GM04503 (cell line): ENCODE results near the gene DYNC2I2.

Experiments
- DNase-seq: peaks from one replicate; pipeline ENCODE4 v3.0.0-alpha.2; 2012; ENCODE audit warnings: low read depth

DYNC2I2 gene

DNA sequence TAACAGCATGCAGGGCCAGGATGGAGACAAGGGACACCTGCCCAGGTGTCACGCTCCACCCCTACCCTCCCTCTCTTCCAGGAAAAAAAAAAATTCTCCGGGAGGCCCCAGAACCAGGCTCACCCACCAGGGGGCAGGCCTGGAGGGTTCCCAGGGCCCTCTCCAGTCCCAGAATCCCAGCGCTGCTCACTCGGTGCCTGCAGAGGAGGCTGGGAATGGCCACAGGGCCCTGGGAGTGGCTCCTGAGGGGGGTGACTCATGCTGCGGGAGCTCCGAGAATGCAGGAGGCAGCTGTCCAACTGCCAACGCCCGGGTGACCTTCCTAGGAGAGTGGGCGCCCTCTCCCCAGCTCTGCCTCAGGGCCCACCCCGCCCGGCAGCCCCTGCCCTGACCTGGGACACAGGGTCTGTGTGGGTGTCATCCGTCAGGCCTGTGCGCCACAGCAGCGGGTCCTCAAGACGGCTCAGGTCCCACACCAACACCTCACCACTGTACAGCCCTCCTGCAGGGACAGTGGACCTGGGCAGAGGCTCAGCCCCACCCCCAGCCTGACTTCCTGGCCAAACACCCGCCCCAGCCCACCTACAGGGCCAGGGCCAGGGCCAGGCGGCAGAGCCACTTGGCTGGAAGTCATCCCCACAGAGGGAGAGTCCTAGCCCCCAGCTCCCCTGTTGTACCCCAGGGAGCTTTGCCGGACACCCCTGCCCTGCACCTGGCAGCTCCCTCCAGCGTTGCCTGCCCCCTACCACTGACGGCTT, 21.2 kb downstream of the DYNC2I2 start:
- DNase-seq: peak; percentile 78

DNA sequence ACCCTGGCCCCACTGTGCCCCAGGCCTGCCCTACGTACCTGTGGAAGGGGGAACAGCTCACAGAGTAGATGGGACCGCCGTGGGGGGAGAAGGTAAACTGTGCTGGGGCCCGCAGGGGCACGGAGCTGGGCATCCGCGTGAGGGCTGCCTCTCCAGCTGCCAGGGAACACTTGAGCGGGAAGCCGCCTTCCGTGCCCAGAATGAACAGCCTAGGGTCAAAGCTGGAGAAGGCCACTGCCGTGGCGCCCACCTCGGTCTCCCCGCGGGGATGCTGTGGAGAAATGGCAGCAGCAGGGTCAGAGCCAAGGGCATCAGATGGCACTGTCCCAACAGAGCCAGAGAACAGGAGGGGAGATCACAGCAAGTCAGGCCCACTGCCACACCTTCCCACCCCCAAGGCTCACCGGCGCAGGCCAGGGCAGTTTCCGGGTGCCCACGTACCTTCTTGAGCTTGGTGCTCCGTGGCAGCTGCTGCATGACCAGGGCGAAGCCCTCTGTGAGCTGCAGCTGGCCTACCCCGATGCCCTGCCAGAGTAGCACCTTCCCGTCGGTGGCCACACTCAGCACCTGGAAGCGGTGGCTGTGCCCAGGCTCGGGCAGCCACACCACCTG, 21.9 kb downstream of the DYNC2I2 start:
- no peak for DNase-seq

DNA sequence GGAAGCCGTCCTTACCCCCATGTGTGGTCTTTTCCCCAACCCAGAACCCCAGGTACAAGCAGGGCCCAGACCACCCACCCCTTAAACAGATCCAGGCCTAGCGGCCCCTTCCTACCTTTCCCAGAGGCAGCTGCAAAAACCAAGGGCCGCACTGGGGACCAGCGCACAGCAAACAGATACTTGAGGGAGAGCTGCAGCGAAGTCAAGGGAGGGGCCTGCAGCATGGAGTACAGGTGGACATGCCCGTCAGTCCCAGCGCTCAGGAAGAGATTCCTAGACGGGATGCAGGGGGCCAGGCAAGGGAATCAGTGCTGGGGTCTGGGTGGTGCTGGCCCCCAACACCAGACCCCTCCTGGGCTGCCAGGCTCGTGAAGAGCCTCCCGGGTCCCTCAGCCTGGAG, 22.5 kb downstream of the DYNC2I2 start:
- no peak for DNase-seq

DNA sequence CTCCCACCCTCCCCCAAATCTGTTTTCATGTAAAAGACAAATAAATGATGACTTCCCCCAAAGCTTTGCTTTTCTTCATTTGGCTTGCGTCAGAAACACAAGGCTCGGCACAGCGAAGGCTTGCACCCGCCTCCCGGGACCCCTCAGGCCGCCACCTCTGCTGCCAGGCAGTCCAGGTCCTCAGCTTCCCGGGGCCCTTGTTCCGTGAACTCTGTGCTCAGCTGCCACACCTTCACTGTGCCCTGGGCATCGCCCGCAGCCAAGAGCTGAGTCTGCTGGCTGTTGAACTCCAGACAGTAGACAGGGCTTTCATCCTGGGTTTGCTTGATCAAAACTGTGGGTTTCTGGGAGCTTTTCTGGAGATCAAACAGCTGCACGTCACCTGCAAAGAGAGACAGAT, 23.0 kb downstream of the DYNC2I2 start:
- no peak for DNase-seq

DNA sequence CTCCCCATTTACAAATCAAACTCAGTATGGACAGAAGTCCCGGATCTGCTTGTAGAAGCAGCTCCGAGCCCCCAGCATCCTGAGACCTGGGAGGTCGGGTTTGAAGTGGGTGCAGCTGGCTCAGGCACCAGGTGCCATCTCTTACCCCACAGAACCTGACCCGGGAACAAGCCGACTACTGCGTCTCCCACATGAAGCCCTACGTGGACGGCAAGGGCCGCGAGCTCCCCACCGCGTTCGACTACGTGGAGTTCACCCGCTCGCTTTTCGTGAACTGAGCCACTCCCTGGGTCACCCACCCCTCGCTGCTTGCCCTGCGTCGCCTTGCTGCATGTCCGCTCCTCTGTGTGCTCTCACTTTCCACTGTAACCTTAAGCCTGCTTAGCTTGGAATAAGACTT, 23.6 kb downstream of the DYNC2I2 start:
- DNase-seq: no peak

DNA sequence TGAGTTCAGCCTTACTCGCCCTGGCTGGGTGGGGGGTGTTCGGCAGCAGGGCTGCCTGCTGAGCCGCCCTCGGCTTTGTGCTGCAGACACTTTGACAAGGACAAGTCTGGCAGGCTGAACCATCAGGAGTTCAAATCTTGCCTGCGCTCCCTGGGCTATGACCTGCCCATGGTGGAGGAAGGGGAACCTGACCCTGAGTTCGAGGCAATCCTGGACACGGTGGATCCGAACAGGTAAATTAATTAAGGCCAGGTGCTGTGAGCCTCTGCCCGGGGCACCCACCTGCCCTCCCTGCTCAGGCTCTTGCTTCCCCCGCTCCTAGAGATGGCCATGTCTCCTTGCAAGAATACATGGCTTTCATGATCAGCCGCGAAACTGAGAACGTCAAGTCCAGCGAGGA, 24.2 kb downstream of the DYNC2I2 start:
- no peak for DNase-seq

DNA sequence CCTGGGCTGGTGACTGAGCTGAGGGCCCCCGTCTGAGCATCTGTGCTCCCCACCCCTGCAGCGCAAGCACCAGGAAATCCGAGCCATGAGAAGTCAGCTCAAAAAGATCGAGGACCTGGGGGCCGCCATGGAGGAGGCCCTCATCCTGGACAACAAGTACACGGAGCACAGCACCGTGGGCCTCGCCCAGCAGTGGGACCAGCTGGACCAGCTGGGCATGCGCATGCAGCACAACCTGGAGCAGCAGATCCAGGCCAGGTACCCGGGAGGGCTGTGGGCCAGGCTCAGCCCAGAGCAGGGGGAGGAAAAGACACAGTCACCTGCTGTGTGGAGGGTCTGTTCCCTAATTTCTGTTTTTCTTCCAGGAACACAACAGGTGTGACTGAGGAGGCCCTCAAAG, 24.6 kb downstream of the DYNC2I2 start:
- no peak for DNase-seq

DNA sequence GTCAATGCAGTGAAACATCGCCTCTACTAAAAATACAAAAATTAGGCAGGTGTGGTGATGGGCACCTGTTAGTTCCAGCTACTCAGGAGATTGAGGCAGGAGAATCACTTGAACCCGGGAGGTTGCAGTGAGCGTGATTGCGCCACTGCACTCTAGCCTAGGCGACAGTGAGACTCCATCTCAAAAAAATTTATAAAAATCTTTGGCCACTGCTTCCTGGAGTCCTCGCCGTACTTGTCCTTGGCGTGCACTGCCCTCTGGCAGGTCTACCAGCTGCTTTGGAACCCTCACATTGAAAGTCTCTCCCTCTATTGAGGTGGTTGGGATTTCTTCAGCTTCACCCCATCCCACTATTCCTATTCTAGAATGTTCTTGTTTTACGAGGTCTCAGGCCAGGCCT, 25.0 kb downstream of the DYNC2I2 start:
- DNase-seq: no peak

DNA sequence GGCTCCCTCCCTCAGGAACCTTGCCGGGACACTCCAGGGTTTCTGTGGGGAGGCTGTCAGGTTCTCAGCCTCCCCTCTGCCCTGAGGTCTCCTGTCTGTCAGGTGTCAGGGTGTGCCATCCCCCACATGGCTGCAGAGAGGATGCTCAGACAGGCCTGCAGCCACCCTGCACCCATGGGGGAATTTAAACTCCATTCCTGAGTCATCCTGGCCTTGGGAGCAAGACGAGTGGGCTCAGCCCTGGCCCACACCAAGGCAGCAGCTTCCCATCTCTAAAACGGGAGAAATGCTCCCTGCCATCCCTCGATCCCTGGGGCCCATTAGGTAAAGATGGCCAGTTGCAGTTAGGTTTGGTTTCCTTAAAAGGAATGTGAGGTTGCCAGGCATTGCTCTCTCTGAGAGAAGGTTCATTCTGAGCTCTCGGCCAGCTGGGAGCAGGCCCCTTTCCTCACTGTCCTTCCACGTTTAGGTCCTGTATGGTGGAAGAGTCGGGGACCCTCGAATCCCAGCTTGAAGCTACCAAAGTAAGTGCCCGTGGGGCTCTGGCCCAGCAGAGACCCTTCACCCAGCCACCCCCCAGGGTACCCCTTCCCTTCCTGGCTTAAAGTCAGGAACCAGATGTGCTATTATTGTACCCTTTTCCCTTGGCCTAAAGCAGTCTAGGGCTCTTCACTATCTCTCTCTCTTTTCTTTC, 26.6 kb downstream of the DYNC2I2 start:
- DNase-seq: no peak

DNA sequence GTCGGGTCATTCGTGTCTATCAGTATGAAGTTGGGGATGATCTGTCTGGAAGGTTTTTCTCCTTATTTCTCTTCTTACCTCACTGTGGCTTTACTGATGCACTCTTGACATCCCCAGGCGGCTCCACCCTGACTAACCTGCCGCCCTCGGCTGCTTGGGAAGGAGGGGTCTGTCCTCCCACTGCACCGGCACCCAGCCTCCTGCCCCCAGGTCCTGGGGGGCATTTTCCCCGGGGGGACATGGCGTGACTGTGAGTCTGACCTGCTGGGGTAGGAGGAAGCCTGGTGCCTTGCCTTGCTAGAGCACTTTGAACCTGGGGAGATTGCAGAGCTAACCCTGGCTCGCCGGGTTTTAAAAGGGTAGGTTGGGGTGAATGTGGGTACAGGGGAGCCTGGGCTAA, 27.5 kb downstream of the DYNC2I2 start:
- no peak for DNase-seq

DNA sequence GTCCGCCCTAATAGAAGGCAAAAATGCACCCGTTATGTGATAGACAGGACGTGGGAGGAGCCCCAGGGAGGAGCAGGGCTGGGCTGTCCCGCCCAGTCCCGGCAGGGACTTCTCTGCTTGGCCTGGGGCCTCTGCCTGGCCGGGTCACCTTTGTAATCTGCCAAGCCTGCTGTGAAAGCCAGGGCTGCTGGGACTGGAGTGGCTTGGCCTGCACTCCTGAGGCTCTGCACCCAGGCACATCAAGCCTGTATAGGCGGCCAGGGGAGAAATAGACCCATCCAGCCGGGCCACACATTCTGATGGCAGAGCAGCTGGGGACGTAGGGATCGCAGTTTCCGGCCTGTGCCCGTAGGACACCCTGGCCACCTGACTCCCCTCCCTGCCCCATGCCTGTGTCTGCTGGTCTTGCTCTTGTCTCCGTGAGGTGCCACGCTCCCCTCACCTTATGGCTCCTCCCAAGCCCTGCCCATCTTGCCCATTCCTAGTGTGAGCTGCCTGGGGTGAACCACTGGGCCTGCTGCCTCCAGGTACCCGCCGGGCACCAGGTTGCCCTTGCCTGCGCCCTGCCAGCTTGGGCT, 28.1 kb downstream of the DYNC2I2 start:
- no peak for DNase-seq

DNA sequence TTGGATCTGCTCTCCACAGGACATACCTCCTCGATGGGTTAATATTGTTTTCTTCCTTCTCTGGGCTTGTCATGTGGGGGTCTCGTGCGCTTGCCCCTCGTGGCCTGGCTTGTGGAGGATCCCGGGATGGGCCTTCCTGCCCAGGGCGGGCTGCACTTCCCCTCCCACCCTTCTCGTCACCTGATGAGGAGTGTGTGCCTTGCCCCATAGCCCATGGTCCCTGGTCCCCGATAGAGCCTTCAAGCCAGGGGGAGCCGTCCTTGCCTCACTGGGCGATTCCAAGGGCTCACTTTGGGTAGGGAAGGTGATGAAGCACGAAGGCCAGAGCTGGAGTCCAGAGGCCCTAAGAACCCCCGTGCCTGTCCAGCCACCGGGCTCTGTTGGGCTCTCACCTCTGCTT, 28.7 kb downstream of the DYNC2I2 start:
- no peak for DNase-seq

DNA sequence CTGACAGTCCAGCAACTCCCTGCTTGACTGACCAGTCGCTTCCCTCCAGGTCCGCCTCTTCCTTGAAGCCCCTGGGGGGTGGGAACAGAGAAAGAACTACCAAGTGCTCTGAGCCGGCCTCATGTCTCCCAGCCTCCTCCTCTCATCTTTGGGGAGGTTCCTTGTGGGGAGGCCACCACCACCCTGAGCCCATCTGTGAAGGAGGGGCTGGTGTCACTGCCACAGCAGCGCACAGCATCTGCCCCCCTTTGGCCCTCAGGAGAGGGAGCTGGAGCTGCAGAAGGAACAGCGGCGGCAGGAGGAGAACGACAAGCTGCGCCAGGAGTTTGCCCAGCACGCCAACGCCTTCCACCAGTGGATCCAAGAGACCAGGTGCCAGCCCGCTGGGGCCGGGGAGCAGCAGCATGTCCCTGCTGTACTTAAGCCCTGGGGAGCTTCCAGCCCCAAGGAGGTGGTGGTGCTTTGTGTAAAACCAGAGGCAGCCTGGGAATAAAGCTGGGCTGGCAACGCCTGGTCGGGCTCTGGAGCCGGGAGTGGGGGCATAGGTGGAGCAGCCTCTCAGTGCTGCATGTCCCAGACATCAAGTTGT, 29.4 kb downstream of the DYNC2I2 start:
- no peak for DNase-seq

DNA sequence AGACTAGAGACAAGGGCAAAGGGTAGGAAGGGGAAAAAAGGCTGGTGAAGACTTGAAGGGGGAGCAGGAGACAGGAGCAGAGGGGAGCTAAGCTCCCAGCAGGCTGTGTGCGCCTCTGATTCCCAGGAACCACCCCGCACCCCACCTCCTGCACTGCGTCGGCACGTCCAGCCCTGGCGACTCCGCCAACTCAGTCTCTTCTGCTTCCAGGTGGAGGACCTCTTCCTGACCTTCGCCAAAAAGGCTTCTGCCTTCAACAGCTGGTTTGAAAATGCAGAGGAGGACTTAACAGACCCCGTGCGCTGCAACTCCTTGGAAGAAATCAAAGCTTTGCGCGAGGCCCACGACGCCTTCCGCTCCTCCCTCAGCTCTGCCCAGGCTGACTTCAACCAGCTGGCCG, 30.5 kb downstream of the DYNC2I2 start:
- no peak for DNase-seq

DNA sequence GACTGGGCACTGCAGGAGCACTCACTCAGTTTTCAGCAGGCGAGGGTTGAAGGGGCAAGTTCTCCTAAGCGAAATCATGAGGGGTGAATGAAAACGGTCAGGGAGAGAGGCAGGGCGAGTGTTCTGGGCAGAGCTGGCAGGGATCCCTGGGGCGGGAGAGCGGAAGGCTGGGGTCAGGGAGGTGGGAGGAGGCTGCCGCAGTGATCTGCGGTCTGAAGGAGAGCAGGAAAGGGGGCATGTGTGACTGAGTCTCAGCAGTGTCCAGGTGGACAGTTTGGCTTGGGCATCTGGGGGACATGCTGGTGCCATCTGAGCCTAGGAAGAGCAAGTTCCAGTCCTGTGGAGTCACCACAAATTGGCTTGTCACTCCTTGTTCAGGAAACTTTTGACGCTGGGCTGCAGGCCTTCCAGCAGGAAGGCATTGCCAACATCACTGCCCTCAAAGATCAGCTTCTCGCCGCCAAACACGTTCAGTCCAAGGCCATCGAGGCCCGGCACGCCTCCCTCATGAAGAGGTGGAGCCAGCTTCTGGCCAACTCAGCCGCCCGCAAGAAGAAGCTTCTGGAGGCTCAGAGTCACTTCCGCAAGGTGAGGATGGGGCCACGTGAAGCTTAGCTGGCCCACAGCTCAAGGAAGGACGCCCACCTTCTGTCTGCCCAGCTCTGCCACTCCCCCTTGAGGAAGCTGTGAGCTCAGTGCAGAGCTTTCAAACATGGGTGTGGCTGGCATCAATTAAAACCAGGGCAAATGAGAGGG, 31.1 kb downstream of the DYNC2I2 start:
- no peak for DNase-seq

DNA sequence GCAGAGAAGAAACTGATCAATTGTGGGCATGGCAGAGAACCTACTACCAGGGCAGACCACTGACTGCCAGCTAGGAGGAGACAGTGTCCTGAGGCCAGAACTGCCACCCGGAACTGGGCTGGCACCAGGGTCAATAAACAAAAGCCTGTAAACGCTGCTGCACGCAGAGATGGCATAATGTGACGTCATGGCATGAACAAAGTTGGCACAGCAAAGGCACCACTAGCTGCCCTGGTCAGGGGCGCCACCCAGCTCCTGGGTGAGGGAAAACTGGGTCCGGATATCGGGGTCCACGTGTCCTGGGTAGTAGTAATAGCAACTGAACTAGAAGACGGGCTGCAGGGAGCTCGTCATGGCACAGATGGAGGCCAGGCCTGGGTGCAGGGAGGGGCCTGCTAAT, 32.1 kb downstream of the DYNC2I2 start:
- no peak for DNase-seq

DNA sequence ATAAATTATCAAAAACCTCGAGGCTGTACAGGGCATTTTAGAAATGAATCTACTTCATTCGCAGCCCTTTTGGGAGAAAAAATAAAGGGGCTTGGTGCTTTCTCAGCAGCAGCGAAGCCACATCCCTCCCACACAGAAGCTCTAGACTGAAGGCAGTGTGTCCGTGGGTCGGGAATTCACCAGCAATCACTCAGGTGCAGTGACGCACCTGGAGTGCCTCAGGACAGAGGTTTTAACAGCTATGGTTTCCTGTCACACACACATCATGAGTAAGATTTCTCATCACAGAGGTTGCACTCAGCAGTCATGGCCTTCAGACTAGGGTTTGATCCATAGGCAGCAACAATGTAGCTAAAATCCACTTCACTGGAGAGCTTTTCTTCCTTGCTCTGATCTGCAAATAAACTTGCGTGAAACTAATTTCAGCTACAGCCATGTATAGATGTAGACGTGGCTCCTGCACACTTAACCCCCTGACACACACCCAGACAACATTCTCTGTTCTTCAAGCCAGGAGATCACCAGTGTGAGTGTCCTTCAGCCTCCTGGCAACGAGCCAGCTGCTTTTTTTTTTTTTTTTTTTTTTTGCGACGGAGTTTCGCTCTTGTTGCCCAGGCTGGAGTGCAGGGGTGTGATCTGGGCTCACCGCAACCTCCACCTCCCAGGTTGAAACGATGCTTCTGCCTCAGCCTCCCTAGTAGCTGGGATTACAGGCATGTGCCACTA, 34.8 kb downstream of the DYNC2I2 start:
- no peak for DNase-seq

DNA sequence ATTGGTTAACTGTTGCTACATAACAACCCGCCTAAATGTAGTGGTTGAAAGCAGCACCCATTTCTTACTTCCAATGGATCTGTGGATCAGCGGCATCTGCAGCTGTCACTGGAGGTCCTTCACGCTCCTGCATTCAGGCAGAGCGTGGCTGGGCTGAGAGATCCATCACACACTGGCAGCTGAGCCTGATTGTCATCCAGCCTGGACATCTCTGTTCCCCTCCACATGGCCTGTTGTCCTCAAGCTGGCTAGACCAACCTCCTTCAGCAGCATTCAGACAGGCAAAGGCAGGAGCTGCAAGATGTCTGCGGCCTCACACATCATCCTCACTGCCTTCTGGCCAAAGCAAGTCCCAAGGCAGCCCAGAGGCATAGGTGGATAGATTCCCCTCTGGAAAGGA, 36.9 kb downstream of the DYNC2I2 start:
- DNase-seq: no peak

DNA sequence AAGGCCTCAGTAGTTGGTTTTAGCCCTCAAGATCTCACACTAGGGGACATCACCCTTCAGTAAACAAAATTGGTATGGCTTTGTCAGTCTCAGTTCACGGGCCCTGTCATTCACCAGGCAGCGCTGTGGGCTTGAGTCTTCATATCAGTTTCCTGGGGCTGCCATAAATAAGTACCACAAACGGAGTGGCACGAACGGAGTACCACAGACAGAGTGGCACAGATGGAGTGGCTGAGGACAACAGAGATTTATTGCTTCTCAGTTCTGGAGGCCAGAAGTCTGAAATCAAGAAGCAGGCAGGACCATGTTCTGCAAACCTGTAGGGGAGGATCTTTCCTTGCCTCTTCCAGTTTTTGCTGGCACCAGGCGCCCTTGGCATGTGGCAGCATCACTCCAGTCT, 37.5 kb downstream of the DYNC2I2 start:
- DNase-seq: no peak

DNA sequence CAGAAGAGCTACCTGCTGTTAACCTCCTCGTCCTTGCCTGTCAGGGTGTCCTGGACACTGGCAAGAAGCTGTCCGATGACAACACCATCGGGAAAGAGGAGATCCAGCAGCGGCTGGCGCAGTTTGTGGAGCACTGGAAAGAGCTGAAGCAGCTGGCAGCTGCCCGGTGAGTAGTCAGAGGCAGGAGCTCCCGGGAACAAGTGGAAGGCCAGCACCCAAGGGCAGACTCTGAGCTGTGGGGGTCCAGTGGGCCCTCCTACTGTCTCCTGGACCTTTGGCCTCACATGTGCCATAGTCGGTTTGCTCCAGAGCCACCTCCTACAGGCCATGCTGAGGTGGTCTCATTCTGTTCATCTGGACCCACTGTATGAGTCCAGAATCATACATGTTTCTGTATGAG, 38.7 kb downstream of the DYNC2I2 start:
- DNase-seq: no peak

DNA sequence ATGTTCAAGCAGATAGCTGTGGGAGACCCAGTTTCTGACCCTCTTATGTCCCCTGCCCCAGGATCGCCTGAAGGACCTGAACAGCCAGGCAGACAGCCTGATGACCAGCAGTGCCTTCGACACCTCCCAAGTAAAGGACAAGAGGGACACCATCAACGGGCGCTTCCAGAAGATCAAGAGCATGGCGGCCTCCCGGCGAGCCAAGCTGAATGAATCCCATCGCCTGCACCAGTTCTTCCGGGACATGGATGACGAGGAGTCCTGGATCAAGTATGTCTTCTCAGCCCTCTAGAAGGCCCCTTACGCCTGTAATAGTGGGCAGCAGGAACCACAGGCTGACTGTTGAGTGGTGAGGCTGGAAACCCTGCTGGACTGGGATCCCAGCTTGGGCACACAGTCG, 41.1 kb downstream of the DYNC2I2 start:
- DNase-seq: no peak
